MCF 10A (cell line): ENCODE data around the gene IGSF22. TPM values are rescaled to one million over a fixed set of nuclear protein-coding genes. Genes with fewer than 3 reads are reported as not detected.
"Not testable (repeated sequence)": the region's sequence is repeated elsewhere in the genome, so short reads cannot be mapped to it uniquely, and the experiment has no call there.

Experiments
- BruUV-seq: library from RNA; stranded (reverse); fragments of 400-500 nt; replicated peaks from 2 replicates; lab custom pipeline; 2021; lab: Mats Ljungman, UMichigan
- CTCF ChIA-PET: fragments of 300-600 bp; sonication (Branson Sonifier 250); formaldehyde crosslinking; extraction: SDS; loops from one replicate; lab custom pipeline; 2021; ENCODE audit warnings: antibody characterized with exemption, inconsistent platforms; lab: Yijun Ruan, JAX
- POLR2A ChIA-PET: fragments of 300-600, 350-650 bp; sonication (Branson Sonifier 250); formaldehyde crosslinking; extraction: SDS; loops from one replicate; lab custom pipeline; 2020; ENCODE audit warnings: antibody characterized with exemption, inconsistent platforms; lab: Yijun Ruan, JAX
- DNase-seq: peaks from one replicate; pipeline ENCODE4 v3.0.0-alpha.2; 2018; ENCODE audit not compliant: unreplicated experiment
- H3K27ac Mint-ChIP-seq: one replicate; pipeline ENCODE4 v1.8.0; 2022; ENCODE audit warnings: mild to moderate bottlenecking, low read depth, mixed read lengths; ENCODE audit not compliant: unreplicated experiment
- H3K27me3 Mint-ChIP-seq: one replicate; pipeline ENCODE4 v1.8.0; 2022; ENCODE audit warnings: mixed read lengths; ENCODE audit not compliant: insufficient read depth, unreplicated experiment
- H3K36me3 Mint-ChIP-seq: one replicate; pipeline ENCODE4 v1.8.0; 2022; ENCODE audit warnings: mild to moderate bottlenecking, moderate library complexity, mixed read lengths; ENCODE audit not compliant: insufficient read depth, unreplicated experiment
- H3K4me1 Mint-ChIP-seq: one replicate; pipeline ENCODE4 v1.8.0; 2022; ENCODE audit warnings: mixed read lengths; ENCODE audit not compliant: insufficient read depth, unreplicated experiment
- H3K4me3 Mint-ChIP-seq: one replicate; pipeline ENCODE4 v1.8.0; 2022; ENCODE audit warnings: mild to moderate bottlenecking, moderate library complexity, mixed read lengths; ENCODE audit not compliant: unreplicated experiment
- H3K9me3 Mint-ChIP-seq: one replicate; pipeline ENCODE4 v1.8.0; 2022; ENCODE audit warnings: mixed read lengths; ENCODE audit not compliant: unreplicated experiment
- CTCF ChIP-seq: fragments of 200-600 bp; IDR thresholded peaks from one replicate; pipeline ENCODE4 v1.8.0; 2022; ENCODE audit warnings: antibody characterized with exemption, mild to moderate bottlenecking; ENCODE audit not compliant: unreplicated experiment
- intact Hi-C: fragments of 100-400 bp; cut with micrococcal nuclease; formaldehyde crosslinking; loops from 2 replicates; pipeline ENCODE4 v1.14.1; 2022
- total RNA-seq: library from RNA; stranded (reverse); gene quantifications from 2 replicates; pipeline ENCODE4 v1.2.3, GENCODE V29; 2022

Gene IGSF22
- total RNA-seq, 1 experiment from 2014 or later = not detected

GRCh38 chr11:18676803-18677202 lies 49.2 kb downstream of the IGSF22 start:
- Mint-ChIP-seq H3K4me1 (no peaks in the 10 kb centered on the region), H3K4me3 (no peak overlapping the region), H3K27ac (no peak overlapping the region), H3K9me3 (no peaks in the 10 kb centered on the region), H3K27me3 (no peaks in the 10 kb centered on the region), H3K36me3 (no peaks in the 10 kb centered on the region)
- intact Hi-C loops = no loop called here
- POLR2A ChIA-PET = interaction anchor here (0.7 kb wide), 1 partner anchor 1781 kb away, joined by 3 read pairs; no protein-coding TSS in a partner anchor
- no peak for DNase-seq
- TF ChIP-seq CTCF = no peak
- CTCF ChIA-PET = interaction anchor here (0.6 to 2.3 kb wide), 2 partner anchors 9 to 55 kb away, joined by 6 to 9 read pairs; no protein-coding TSS in a partner anchor
- BruUV-seq = no TSS peak

GRCh38 chr11:18672209-18672608 lies 53.8 kb downstream of the IGSF22 start:
- H3K27ac Mint-ChIP-seq, H3K4me3 Mint-ChIP-seq, intact Hi-C loops, BruUV-seq, H3K36me3 Mint-ChIP-seq, POLR2A ChIA-PET, H3K4me1 Mint-ChIP-seq, H3K27me3 Mint-ChIP-seq, DNase-seq, H3K9me3 Mint-ChIP-seq: not testable (repeated sequence)
- CTCF ChIA-PET = interaction anchor here (0.8 kb wide), 1 partner anchor 1072 kb away, joined by 4 read pairs; no protein-coding TSS in a partner anchor

- ChIA-PET POLR2A (no interaction called here), CTCF (interaction anchor here (0.6 kb wide), 1 partner anchor 93 kb away, joined by 3 read pairs; no protein-coding TSS in a partner anchor)
- Mint-ChIP-seq H3K27ac (no peak overlapping the region), H3K9me3 (no peaks in the 10 kb centered on the region), H3K27me3 (no peaks in the 10 kb centered on the region), H3K36me3 (no peaks in the 10 kb centered on the region), H3K4me1 (peaks cover 6% of the 10 kb centered on the region), H3K4me3 (no peak overlapping the region)
- no TSS peak for BruUV-seq
- no peak for DNase-seq
- intact Hi-C loops = no loop called here
- no peak for TF ChIP-seq CTCF
These were observed 54.7 kb downstream of the IGSF22 start for GRCh38 chr11:18671246-18671645.

- CTCF ChIA-PET = interaction anchor here (0.5 kb wide), 1 partner anchor 182 kb away, joined by 8 read pairs; no protein-coding TSS in a partner anchor
- no peak for DNase-seq
- no peaks in the 10 kb centered on the region for H3K36me3 Mint-ChIP-seq
- peaks cover 6% of the 10 kb centered on the region for H3K4me1 Mint-ChIP-seq
- H3K4me3 Mint-ChIP-seq = no peak overlapping the region
- intact Hi-C loops = no loop called here
- H3K9me3 Mint-ChIP-seq = no peaks in the 10 kb centered on the region
- POLR2A ChIA-PET = no interaction called here
- H3K27ac Mint-ChIP-seq = no peak overlapping the region
- BruUV-seq = no TSS peak
- no peaks in the 10 kb centered on the region for H3K27me3 Mint-ChIP-seq
- no peak for TF ChIP-seq CTCF
These were observed 56.3 kb downstream of the IGSF22 start for GRCh38 chr11:18669711-18670110.
